GM18511 (cell line): Measurements from ENCODE around the gene TEX11.
"Not testable (repeated sequence)": the region's sequence is repeated elsewhere in the genome, so short reads cannot be mapped to it uniquely, and the experiment has no call there.

ENCODE experiments used
- ATAC-seq: cut with Tn5 transposase; IDR thresholded peaks from one replicate; pipeline ENCODE4 v1.9.1; 2021; ENCODE audit warnings: mild to moderate bottlenecking, moderate library complexity; ENCODE audit not compliant: unreplicated experiment

The TEX11 gene

DNA sequence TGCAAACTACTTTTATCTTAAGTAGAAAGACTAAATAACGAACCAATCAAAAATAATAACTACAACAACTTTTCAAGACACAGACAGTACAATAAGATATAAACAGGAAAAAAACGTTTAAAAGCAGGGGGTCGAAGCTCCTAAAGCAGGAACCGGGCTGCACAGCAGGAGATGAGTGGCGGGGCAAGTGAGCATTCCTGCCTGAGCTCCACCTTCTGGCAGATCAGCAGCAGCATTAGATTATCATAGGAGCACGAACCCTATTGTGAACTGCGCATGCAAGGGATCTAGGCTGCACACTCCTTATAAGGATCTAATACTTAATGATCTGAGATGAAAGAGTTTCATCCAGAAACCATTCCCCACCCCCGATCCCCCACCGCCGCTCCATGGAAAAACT, 146.2 kb downstream of the TEX11 start:
- no peak for ATAC-seq

DNA sequence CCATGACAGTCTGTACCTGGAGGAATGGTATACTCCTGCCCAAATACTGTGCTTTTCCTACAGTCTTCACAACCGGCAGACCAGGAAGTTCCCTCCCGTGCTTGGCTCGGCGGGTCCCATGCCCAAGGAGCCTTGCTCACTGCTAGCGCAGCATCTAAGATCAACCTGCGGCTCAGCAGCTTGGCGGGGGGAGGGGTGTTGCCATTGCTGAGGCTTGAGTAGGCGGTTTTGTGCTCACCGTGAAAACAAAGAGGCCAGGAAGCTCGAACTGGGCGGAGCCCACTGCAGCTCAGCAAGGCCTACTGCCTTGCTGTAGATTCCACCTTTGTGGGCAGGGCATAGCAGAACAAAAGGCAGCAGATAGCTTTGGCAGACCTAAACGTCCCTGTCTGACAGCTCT, 152.7 kb downstream of the TEX11 start:
- ATAC-seq = no peak

DNA sequence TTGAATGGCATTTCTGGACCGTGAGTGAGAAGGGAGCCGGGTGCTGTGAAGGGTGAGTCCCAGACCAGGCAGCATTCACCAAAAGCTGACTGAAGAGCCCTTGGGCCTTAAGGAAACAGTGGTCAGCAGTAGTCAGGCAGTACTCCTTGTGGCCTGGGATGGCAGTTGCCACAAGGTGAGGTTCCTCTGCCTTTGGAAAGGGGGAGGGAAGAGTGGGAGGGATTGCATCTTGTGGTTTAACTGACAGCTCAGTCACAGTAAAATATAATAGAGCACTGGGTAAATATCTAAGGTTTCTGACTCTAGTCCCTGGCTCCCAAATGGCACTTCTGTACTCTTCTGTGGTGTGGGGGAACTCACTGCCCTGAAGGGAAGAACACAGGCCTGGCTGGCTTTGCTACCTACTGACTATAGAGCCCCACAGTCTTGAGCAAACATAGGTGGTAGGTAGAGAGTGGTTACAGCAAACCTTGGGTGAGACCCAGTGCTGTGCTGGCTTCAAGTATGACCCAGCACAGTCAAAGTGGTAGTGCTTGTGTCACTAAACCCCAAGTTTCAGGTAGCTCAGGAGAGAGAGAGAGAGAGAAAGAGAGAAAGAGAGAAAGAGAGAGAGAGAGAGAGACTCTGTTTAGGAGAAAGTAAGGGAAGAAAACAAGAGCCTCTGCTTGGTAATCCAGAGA, 154.2 kb downstream of the TEX11 start:
- ATAC-seq = no peak

DNA sequence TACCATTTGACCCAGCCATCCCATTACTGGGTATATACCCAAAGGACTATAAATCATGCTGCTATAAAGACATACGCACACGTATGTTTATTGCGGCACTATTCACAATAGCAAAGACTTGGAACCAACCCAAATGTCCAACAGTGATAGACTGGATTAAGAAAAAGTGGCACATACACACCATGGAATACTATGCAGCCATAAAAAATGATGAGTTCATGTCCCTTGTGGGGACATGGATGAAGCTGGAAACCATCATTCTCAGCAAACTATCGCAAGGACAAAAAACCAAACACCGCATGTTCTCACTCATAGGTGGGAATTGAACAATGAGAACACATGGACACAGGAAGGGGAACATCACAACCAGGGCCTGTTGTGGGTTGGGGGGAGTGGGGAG, 174.7 kb downstream of the TEX11 start:
- not testable (repeated sequence) for ATAC-seq

DNA sequence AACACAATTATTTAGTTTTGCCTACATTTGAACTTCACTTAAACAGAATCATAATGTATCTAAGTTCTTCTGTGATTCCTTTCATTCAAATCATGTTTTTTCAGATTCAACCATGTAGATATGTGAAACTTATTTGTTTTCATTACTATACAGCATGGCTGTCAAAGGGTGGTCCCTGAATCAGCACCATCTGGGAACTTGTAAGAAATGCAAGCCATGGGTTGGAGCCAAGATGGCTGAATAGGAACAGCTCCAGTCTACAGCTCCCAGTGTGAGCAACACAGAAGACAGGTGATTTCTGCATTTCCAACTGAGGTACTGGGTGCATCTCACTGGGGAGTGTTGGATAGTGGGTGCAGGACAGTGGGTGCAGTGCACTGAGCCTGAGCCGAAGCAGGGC, 180.6 kb downstream of the TEX11 start:
- ATAC-seq = not testable (repeated sequence)

DNA sequence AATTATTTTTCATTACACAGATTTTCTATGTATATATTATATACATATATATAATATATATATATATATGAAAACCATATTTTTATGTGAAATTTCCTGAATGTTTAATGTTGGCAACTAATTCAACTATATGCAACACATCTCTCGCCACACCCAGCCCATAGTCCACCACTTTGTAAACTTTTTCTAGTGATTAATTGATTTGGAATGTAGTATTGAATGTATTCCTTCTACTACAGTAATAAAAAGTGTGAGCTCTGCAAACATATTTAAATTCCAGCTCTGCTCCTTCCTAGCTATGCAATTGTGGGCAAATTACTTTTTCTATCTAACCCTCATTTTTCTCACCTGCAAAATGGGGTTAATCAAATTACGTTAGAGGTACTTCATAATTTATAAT, 187.8 kb downstream of the TEX11 start:
- no peak for ATAC-seq

DNA sequence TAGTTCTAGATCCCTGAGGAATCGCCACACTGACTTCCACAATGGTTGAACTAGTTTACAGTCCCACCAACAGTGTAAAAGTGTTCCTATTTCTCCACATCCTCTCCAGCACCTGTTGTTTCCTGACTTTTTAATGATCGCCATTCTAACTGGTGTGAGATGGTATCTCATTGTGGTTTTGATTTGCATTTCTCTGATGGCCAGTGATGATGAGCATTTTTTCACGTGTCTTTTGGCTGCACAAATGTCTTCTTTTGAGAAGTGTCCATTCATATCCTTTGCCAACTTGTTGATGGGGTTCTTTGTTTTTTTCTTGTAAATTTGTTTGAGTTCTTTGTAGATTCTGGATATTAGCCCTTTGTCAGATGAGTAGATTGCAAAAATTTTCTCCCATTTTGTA, 197.2 kb downstream of the TEX11 start:
- ATAC-seq = not testable (repeated sequence)

DNA sequence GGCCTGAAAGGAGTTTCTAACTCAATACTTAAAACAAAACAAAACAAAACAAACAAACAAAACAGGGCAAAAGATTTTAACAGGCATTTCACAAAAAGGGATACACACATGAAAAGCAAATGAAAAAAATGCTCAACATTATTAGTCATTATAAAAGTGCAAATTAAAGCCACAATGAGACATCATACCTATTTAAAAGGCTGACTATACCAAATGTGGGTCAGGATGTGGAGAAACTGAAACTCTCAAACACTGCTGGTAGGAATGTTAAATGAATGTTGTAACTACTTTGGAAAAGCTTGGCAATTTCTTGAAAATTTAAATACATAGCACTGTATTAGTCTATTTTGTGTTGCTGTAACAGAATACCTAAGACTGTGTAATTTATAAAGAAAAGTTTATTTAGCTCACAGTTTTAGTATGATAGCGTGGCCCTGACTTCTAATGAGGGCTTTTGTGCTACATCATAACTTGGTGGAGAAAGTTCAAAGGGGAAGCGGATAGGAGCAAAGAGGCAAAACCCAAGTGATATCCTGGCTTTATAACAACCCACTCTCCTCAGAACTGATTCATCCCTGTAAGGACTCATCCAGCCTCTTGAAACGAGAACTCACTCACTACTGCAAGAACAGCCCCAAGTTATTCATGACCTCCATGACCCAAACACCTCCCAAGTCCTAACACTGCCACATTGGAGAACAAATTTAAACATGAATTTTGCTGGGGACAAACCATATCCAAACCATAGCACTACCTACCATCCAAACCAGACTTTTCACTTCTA, 214.0 kb downstream of the TEX11 start:
- no peak for ATAC-seq

DNA sequence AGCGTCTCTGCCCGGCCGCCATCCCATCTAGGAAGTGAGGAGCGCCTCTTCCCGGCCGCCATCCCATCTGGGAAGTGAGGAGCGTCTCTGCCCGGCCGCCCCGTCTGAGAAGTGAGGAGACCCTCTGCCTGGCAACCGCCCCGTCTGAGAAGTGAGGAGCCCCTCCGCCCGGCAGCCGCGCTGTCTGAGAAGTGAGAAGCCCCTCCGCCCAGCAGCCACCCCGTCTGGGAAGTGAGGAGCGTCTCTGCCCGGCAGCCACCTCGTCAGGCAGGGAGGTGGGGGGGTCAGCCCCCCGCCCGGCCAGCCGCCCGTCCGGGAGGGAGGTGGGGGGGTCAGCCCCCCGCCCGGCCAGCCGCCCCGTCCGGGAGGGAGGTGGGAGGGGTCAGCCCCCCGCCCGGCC, 229.1 kb downstream of the TEX11 start:
- not testable (repeated sequence) for ATAC-seq

DNA sequence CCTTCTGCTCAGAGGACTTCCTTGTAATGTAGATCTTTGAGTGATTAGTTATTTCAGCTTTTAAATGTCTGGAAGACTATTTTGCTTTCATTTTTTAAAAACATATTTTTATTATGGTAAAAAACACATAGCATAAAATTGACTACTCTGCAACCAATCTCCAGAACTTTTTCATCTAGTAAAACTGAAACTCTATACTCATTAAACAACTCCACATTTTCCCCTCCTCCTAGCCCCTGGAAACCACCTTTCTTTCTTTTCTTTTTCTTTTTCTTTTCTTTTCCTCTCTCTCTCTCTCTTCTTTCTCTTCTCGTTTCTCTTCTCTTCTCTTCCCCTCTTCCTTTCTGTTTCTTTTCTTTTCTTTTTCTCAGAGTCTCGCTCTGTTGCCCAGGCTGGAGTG, 233.2 kb downstream of the TEX11 start:
- ATAC-seq = no peak

DNA sequence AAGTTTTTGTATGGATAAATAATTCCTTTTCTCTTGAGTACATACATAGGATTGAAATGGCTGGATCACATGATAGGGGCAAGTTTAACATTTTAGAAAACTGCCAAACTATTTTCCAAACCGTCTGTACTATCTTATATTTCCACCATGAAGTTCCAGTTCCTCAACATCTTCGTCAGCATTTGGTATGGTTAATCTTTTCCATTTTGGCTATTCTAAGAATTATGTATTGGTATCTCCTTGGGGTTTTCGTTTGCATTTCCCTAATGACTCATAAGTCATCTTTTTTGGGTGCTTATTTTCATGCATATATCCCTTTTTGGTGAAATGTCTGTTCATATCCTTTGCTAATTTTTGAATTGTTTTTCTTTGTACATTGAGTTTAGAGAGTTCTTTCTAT, 236.2 kb downstream of the TEX11 start:
- no peak for ATAC-seq

DNA sequence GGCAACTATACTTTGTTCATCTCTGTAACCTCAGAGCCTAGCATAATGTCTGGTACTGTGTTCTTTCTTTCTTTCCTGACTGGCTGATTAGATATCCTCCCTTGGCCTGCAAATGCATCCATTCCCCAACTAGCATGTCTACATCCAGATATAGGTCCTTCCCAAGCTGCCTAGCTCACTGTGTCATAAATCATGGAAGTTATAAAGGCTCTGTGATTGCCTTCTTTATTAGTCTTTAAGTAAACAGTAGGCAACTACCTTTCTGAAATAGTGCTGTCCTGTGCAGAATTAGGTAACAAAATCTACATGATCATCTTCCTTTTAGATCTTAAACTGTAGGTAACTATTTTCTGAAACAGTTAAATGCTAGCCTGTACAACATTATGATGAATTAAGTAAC, 239.4 kb downstream of the TEX11 start:
- ATAC-seq = no peak

DNA sequence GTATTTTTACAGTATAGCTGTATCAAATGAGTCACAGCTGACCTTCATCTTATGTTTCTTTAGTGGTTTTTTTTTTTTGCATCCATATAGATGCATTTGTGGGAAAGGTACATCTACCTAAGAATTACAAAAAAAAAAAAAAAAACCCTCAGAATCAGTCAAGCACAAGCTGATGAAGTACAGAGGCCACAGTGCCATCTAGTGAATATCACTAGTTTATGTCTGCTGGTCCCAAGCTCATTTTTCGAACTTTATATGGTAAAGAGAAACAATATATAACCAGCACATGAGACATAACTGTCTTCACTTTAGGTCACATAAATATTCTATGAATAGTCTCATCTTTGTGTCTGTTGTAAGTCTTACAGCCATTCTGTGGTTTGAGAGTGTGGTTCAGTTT, 243.8 kb downstream of the TEX11 start:
- no peak for ATAC-seq

DNA sequence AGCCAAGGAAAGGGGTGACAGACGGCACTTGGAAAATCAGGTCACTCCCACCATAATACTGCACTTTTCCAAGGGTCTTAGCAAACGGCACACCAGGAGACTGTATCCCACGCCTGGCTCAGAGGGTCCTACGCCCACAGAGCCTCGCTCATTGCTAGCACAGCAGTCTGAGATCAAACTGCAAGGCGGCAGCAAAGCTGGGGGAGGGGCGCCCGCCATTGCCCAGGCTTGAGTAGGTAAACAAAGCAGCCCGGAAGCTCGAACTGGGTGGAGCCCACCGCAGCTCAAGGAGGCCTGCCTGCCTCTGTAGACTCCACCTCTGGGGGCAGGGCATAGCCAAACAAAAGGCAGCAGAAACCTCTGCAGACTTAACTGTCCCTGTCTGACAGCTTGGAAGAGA, 247.4 kb downstream of the TEX11 start:
- ATAC-seq = not testable (repeated sequence)

DNA sequence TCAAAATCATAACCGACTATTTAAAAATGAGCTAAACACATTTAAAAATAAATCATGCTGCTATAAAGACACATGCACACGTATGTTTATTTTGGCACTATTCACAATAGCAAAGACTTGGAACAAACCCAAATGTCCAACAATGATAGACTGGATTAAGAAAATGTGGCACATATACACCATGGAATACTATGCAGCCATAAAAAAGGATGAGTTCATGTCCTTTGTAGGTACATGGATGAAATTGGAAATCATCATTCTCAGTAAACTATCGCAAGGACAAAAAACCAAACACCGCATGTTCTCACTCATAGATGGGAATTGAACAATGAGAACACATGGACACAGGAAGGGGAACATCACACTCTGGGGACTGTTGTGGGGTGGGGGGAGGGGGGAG, 251.0 kb downstream of the TEX11 start:
- ATAC-seq = not testable (repeated sequence)

DNA sequence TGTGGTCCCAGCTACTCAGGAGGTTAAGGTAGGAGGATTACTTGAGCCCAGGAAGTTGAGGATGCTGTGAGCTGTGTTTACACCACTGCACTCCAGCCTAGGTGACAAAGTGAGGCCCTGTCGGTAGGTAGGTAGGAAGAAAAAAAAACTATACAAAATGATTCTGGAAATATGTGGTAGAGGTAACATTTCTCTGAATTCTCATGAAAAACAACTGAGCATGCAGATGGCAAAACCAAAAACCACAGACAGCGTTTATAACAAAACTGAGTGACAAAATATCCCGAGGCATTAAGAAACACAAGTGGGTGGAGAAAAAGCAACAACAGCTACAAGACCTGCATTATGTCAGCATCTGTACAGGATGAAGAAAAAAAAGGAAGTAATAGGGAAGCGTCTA, 252.2 kb downstream of the TEX11 start:
- no peak for ATAC-seq

DNA sequence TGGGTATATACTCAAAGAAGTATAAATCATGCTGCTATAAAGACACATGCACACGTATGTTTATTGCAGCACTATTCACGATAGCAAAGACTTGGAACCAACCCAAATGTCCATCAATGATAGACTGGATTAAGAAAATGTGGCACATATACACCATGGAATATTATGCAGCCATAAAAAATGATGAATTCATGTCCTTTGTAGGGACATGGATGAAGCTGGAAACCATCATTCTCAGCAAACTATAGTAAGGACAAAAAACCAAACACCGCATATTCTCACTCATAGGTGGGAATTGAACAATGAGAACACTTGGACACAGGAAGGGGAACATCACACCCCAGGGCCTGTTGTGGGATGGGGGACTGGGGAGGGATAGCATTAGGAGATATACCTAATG, 260.6 kb downstream of the TEX11 start:
- not testable (repeated sequence) for ATAC-seq

DNA sequence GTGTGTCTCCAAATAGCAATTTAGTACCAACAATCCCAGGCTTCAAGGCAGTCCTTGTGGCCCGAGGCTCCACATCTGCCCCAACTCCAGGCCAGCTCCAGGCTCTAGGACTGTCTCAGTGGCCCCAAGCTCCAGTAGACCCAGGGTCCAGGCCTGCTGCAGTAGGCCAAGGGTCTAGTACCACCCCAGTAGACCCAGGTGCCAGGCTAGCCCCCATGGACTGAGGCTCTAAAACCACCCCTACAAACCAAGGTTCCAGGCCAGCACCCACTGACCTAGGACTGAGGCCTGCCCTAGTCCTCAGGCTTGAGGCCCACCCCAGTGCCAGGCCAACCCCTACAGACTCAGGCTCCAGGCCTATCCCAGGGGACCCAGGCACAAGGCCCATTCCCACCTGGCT, 272.3 kb downstream of the TEX11 start:
- ATAC-seq = no peak

DNA sequence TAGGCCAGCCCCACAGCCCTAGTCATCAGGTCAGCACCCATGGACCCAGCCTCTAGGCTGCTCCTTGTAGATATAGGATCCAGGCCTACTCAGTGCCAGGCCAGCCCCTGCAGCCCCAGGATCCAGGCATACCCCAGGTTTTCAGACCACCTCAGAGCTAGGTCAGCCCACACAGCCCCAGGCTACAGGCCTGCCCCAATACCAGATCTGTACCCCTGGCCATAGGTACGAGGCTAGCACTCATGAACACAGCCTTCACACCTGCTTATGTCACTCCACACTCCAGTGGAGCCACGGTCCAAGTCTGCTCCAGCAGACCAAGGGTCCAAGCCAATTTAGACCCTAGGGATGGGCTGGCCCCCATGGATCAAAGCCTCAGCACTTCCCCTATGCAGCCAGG, 272.8 kb downstream of the TEX11 start:
- ATAC-seq = no peak

DNA sequence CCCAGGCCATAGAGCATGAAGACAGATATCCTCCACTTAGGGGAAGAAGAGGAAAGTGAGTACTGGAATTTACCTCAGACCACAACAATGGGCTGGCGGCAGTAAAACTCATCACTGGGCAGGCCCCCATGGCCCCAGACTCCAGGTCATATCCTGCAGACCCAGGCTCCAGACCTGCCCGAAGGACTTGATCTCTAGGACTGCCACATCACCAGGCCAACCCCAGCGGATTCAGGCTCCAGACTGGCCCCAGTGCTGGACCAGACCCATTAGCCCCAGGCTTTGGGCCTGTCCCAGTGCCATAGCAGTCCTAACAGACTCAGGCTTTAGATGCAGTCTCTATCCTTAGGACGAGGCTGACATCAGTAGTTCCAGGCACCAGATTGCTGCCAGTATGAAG, 273.3 kb downstream of the TEX11 start:
- ATAC-seq = no peak

DNA sequence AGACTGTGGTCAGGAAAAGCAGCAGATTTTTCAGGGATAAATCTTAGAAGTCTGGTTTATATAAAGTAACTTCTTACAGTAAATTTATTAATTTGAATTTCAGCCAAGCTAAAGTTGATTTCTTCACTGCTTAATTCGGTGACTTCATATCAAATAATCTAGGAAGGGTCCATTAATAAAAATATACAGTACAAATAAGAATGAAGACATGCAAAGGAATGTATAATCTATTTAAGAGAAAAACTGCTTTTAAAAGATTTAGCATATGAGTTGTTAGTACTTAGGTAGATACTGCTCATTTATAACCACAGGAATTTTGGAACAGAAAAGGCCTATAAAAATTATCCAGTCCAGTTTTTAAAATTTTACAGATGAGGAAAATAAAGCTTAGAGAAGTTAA, 286.8 kb downstream of the TEX11 start:
- no peak for ATAC-seq

DNA sequence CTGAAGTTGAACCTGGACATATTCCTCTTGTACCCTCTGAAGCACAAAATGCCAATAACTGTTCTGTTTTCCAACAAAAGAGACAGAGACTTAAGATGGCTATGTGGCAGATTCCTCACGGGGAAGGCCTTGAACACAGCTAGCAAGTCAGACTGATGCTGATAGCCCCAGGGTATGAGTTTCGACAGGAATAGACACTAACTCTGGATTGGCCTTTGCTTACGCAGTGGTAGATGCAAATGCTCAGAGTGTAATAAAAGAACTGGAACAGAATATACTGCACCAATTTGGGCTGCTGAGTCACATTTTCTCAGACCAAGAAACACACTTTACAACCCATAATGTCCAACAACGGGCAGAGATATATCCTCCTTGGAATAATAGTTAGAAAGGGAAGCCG, 290.0 kb downstream of the TEX11 start:
- no peak for ATAC-seq

DNA sequence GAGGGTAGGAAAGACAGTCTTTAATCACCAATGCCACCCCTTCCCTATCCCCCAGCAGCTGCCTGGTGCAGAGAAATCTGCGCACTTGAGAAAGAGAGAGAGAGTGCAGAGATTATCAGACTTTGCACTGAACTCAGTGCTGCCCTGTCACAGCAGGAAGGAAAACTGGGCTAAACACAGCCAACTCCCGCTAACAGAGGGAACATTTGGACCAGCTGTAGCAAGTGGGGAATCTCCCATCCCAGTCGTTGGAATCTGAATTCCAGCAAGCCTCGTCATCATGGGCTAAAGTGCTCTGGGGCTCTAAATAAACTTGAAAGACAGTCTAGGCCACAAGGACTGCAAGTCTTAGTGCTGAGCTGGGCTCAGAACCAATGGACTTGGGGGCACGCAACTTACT, 295.2 kb downstream of the TEX11 start:
- ATAC-seq = no peak
